Osteoblast (primary cell): ENCODE data around the gene IL5. TPM values are rescaled to one million over a fixed set of nuclear protein-coding genes. Genes with fewer than 3 reads are reported as not detected.
"Not testable (repeated sequence)": the region's sequence is repeated elsewhere in the genome, so short reads cannot be mapped to it uniquely, and the experiment has no call there.

Experiments
- DNase-seq: peaks from one replicate; pipeline ENCODE4 v3.0.0; 2011; ENCODE audit warnings: low spot score, mixed read lengths; ENCODE audit not compliant: insufficient read length; ENCODE audit errors: missing footprints
- H2AFZ ChIP-seq: 2 replicates; pipeline ENCODE4 v1.6.0; 2011; ENCODE audit warnings: mild to moderate bottlenecking, low read length
- H3K27ac ChIP-seq: 2 replicates; pipeline ENCODE4 v1.5.1; 2011; ENCODE audit warnings: mild to moderate bottlenecking, low read depth, low read length, moderate library complexity
- H3K27me3 ChIP-seq: 2 replicates; pipeline ENCODE4 v1.6.0; 2012; ENCODE audit warnings: mild to moderate bottlenecking, control low read depth, inconsistent platforms, low read length, moderate library complexity; ENCODE audit not compliant: insufficient read depth
- H3K36me3 ChIP-seq: 2 replicates; pipeline ENCODE4 v1.5.1; 2011; ENCODE audit warnings: mild to moderate bottlenecking, low read length, control low read depth, moderate library complexity; ENCODE audit not compliant: insufficient read depth
- H3K4me1 ChIP-seq: 2 replicates; pipeline ENCODE4 v1.5.1; 2011; ENCODE audit warnings: mild to moderate bottlenecking, low read length, control low read depth, moderate library complexity; ENCODE audit not compliant: insufficient read depth
- H3K4me2 ChIP-seq: 2 replicates; pipeline ENCODE4 v1.6.0; 2011; ENCODE audit warnings: mild to moderate bottlenecking, low read length; ENCODE audit not compliant: insufficient read depth
- H3K4me3 ChIP-seq: fragments of 200-600 bp; sonication (generic); 3 replicates; pipeline ENCODE4 v1.5.1; 2012; ENCODE audit warnings: mild to moderate bottlenecking, low read length, inconsistent platforms; ENCODE audit not compliant: insufficient read depth
- H3K79me2 ChIP-seq: 2 replicates; pipeline ENCODE4 v1.6.0; 2012; ENCODE audit warnings: mild to moderate bottlenecking, low read length, control low read depth, inconsistent platforms; ENCODE audit not compliant: insufficient read depth
- H3K9me3 ChIP-seq: 2 replicates; pipeline ENCODE4 v1.5.1; 2011; ENCODE audit warnings: low read depth, low read length, control low read depth
- H4K20me1 ChIP-seq: 2 replicates; pipeline ENCODE4 v1.6.0; 2012; ENCODE audit warnings: mild to moderate bottlenecking, low read length, control low read depth; ENCODE audit not compliant: insufficient read depth
- total RNA-seq: library from RNA; depleted of rRNA; stranded (reverse); fragments of >200 nt; gene quantifications from 2 replicates; pipeline ENCODE4 v1.2.3, GENCODE V29; 2012
- TF ChIP-seq, protein P1 (sequence below): IDR thresholded peaks from 2 replicates; pipeline ENCODE4 v1.5.1; 2011; ENCODE audit warnings: mild to moderate bottlenecking, low read depth, low read length, moderate library complexity; ENCODE audit errors: extremely low read depth

Gene IL5
- total RNA-seq, 1 donor, result not detected

DNA sequence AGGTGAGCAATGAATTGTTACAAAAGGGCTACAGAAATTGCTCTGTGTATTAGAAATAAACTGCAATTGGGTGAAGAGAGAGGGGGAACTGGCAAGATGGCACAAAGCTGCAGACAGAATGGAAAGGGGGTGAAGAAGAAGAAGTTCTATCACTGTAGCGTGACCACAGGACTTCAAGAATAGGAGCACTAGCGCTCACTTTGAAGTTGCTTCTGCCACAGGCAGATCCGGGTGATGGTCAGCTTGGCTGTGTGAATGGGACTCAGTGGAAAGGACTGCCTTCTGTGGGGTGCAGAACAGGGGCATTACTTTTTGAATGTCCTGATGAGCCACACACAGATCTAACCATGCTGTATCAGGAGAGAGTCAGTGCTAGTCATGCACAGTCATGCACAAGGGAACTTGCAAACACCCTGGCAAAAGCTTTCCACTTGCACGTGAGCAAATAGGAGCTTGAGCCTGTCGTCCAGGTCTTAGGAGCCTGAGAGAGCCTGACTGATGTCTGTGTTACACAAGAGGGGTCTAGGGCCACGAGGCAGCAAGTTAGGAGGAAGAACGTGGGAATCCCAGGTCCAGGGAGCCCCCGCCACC is 16.3 kb downstream of the IL5 start:
- H3K4me2 ChIP-seq, result no peak overlapping the region
- no peak for DNase-seq

DNA sequence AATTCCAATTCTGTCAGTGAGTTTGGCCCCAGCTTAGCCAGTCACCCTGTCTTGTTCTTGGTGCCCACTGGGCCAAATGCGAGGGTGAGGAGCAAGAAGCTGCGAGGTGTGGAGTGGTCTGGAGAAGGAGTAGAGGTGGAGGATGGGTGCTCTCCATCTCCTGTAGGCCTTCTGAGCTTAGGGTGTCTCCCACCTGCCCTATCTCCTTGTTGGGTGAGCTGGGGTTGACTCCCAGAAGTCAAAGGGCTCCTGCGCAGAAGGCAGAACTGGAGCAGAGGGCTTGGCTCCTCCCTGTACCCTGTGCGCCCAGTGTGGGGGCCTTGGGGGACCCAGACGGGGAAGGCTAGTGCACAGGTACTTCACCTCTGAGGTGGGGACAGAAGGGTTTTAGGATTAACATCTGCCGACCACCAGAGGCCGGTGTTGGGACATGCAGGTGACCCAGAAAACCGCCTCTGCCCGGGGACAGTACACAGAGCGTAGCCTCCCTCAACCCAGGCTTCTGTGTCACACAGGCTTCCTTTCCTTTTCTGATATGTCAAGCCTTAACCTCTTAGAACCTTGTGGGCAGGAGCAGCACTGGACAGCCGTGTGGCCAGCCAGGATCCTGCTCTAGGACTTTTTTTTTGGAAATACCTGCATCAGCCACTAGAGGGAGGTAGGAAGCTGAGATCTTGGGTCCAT is 16.9 kb downstream of the IL5 start:
- no peak overlapping the region for H3K27ac ChIP-seq
- TF ChIP-seq, protein P1, sequence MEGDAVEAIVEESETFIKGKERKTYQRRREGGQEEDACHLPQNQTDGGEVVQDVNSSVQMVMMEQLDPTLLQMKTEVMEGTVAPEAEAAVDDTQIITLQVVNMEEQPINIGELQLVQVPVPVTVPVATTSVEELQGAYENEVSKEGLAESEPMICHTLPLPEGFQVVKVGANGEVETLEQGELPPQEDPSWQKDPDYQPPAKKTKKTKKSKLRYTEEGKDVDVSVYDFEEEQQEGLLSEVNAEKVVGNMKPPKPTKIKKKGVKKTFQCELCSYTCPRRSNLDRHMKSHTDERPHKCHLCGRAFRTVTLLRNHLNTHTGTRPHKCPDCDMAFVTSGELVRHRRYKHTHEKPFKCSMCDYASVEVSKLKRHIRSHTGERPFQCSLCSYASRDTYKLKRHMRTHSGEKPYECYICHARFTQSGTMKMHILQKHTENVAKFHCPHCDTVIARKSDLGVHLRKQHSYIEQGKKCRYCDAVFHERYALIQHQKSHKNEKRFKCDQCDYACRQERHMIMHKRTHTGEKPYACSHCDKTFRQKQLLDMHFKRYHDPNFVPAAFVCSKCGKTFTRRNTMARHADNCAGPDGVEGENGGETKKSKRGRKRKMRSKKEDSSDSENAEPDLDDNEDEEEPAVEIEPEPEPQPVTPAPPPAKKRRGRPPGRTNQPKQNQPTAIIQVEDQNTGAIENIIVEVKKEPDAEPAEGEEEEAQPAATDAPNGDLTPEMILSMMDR, result peak; percentile 89
- DNase-seq, result peak; percentile 81
- H3K9me3 ChIP-seq, result no peaks in the 10 kb centered on the region
- peak overlapping the region; percentile 61 for H2AFZ ChIP-seq
- no peak overlapping the region for H3K4me3 ChIP-seq
- H3K79me2 ChIP-seq, result no peaks in the 10 kb centered on the region
- no peaks in the 10 kb centered on the region for H3K4me1 ChIP-seq
- no peaks in the 10 kb centered on the region for H3K36me3 ChIP-seq
- peaks cover 6% of the 10 kb centered on the region for H3K27me3 ChIP-seq
- H4K20me1 ChIP-seq, result peaks cover 2% of the 10 kb centered on the region
- peak overlapping the region; percentile 64 for H3K4me2 ChIP-seq

More for the DNA sequence above, 16.3 kb downstream of the IL5 start:
- Histone ChIP-seq H3K4me1 (no peaks in the 10 kb centered on the region), H3K4me3 (no peak overlapping the region), H4K20me1 (peaks cover 2% of the 10 kb centered on the region), H3K9me3 (no peaks in the 10 kb centered on the region), H2AFZ (no peak overlapping the region), H3K79me2 (no peaks in the 10 kb centered on the region), H3K36me3 (no peaks in the 10 kb centered on the region), H3K27me3 (peaks cover 12% of the 10 kb centered on the region), H3K27ac (no peak overlapping the region)
- TF ChIP-seq, protein P1, result no peak

DNA sequence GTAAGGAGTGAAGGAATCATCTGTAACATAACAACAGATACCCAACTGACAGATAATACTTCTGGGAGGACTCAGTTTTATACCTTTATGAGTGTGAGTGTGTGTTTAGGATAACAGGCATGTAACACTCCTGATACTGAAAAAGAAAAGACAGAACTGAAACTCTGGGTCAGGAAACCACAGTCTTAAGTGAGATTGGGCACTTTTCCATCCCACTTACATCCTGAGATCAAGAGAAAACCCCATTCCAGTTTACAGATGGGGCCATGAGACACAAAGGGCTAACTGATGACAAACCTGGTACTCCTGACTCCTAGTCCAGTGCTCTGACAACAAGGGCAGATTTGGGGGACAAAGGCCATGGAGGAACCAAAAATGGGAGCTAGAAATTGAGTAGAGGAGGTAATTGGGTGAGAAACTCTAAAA is 18.0 kb downstream of the IL5 start:
- H3K4me3 ChIP-seq, result no peak overlapping the region
- no peak for DNase-seq
- no peak overlapping the region for H2AFZ ChIP-seq
- no peaks in the 10 kb centered on the region for H3K9me3 ChIP-seq
- no peaks in the 10 kb centered on the region for H3K4me1 ChIP-seq
- H3K79me2 ChIP-seq, result no peaks in the 10 kb centered on the region
- H4K20me1 ChIP-seq, result peaks cover 2% of the 10 kb centered on the region
- peaks cover 6% of the 10 kb centered on the region for H3K27me3 ChIP-seq
- H3K27ac ChIP-seq, result no peak overlapping the region
- no peaks in the 10 kb centered on the region for H3K36me3 ChIP-seq
- H3K4me2 ChIP-seq, result no peak overlapping the region
- TF ChIP-seq, protein P1, result no peak

DNA sequence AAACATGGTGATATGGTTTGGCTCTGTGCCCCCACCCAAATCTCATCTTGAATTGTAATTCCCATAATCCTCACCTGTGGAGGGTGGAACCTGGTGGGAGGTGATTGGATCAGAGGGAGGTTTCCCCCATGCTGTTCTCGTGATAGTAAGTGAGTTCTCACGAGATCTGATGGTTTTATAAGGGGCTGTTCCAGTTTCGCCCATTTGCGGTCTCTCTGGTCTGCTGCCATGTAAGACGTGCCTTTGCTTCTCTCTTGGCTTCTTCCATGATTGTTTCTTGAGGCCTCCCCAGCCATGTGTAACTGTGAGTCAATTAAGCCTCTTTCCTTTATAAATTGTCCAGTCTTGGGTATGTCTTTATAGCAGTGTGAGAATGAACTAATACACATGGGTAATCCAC is 18.4 kb downstream of the IL5 start:
- H3K4me2 ChIP-seq, H3K27me3 ChIP-seq, H3K27ac ChIP-seq, H3K4me1 ChIP-seq, H3K4me3 ChIP-seq, H3K79me2 ChIP-seq, H3K9me3 ChIP-seq, H3K36me3 ChIP-seq, H4K20me1 ChIP-seq, DNase-seq, H2AFZ ChIP-seq: not testable (repeated sequence)

DNA sequence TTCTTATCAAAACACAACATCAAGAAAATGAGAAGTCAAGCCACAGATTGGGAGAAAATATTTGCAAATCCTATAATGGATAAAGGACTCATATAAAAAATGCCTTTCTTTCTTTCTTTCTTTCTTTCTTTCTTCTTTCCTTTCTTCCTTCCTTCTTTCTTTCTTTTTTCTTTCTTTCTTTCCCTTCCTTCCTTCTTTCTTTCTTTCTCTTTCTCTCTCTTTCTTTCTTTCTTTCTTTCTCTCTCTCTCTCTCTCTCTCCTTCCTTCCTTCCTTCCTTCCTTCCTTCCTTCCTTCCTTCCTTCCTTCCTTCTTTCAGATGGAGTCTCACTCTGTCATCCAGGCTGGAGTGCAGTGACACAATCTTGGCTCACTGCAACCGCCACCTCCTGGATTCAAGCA is 21.3 kb downstream of the IL5 start:
- DNase-seq, H3K36me3 ChIP-seq: not testable (repeated sequence)

DNA sequence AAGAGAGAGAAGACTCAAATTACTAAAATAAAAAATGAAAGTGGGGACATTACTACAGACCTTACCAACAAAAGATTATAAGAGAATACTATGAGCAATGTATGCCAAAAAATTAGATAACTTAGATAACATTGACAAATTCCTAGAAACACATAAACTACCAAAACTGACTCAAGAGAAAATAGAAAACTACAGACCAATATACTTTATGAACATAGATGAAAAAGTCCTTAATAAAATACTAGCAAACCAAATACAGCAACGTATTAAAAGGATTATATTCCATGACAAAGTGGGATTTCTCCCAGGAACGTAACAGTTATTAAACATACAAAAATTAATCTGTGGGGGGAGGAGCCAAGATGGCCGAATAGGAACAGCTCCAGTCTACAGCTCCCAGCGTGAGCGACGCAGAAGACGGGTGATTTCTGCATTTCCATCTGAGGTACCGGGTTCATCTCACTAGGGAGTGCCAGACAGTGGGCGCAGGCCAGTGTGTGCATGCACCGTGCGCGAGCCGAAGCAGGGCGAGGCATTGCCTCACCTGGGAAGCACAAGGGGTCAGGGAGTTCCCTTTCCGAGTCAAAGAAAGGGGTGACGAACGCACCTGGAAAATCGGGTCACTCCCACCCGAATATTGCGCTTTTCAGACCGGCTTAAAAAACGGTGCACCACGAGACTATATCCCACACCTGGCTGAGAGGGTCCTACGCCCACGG is 29.5 kb downstream of the IL5 start:
- not testable (repeated sequence) for H4K20me1 ChIP-seq, H3K27ac ChIP-seq, H3K36me3 ChIP-seq, H3K9me3 ChIP-seq, H3K4me2 ChIP-seq, H2AFZ ChIP-seq, H3K4me3 ChIP-seq, DNase-seq, H3K27me3 ChIP-seq, H3K79me2 ChIP-seq, H3K4me1 ChIP-seq

More for the DNA sequence above, 21.3 kb downstream of the IL5 start:
- H3K4me2 ChIP-seq, H3K4me1 ChIP-seq, H2AFZ ChIP-seq, H3K79me2 ChIP-seq, H3K27ac ChIP-seq, H3K4me3 ChIP-seq, H4K20me1 ChIP-seq, H3K9me3 ChIP-seq, H3K27me3 ChIP-seq: not testable (repeated sequence)
